SU-DHL-6 (cell line): ENCODE measurements around the gene ELK4.

ENCODE experiments used
- EZH2phosphoT487 ChIP-seq: fragments of 200-600 bp; sonication (generic), shearing (Covaris generic); conservative IDR thresholded peaks from 2 replicates; pipeline ENCODE4 v1.6.1; 2018; ENCODE audit warnings: mild to moderate bottlenecking, antibody characterized with exemption, low read length, moderate library complexity, mixed read lengths
- TF ChIP-seq, protein P1 (sequence below): fragments of 200-600 bp; sonication (generic); IDR thresholded peaks from one replicate; pipeline ENCODE4 v1.5.1; 2017; ENCODE audit warnings: antibody characterized with exemption, mild to moderate bottlenecking, low read length, moderate library complexity; ENCODE audit not compliant: insufficient read depth, poor library complexity, severe bottlenecking

DNA sequence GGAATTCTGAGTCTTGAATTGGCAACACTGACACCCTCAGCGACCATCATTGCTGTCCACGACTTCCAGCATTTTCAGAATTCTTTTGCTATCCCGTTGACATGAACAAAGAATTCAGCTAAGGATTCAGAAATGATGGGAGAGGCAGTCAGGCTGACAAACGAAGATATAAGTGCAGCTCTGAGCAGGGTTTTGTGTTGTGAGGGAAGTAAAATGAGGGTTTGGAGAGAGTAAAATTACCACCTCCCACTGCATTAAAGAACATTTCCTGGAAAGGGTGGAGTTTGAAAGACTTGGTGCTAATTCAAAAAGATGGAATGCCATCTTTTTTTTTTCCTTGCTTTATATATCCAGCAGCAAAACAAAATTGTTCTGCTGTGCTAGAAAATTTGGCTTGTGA, 4.9 kb upstream of the ELK4 start:
- TF ChIP-seq, protein P1, sequence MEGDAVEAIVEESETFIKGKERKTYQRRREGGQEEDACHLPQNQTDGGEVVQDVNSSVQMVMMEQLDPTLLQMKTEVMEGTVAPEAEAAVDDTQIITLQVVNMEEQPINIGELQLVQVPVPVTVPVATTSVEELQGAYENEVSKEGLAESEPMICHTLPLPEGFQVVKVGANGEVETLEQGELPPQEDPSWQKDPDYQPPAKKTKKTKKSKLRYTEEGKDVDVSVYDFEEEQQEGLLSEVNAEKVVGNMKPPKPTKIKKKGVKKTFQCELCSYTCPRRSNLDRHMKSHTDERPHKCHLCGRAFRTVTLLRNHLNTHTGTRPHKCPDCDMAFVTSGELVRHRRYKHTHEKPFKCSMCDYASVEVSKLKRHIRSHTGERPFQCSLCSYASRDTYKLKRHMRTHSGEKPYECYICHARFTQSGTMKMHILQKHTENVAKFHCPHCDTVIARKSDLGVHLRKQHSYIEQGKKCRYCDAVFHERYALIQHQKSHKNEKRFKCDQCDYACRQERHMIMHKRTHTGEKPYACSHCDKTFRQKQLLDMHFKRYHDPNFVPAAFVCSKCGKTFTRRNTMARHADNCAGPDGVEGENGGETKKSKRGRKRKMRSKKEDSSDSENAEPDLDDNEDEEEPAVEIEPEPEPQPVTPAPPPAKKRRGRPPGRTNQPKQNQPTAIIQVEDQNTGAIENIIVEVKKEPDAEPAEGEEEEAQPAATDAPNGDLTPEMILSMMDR: no peak
- TF ChIP-seq EZH2phosphoT487: no peak
